HS-5 (cell line): ENCODE results near the gene MSTN.
"Not testable (repeated sequence)": the region's sequence is repeated elsewhere in the genome, so short reads cannot be mapped to it uniquely, and the experiment has no call there.

Experiments
- DNase-seq: peaks from one replicate; pipeline ENCODE4 v3.0.0-alpha.2; 2012; ENCODE audit warnings: low read depth

MSTN gene

GRCh38 chr2:190063624-190064023, 1.1 kb upstream of the MSTN start:
- DNase-seq, result no peak

DNA sequence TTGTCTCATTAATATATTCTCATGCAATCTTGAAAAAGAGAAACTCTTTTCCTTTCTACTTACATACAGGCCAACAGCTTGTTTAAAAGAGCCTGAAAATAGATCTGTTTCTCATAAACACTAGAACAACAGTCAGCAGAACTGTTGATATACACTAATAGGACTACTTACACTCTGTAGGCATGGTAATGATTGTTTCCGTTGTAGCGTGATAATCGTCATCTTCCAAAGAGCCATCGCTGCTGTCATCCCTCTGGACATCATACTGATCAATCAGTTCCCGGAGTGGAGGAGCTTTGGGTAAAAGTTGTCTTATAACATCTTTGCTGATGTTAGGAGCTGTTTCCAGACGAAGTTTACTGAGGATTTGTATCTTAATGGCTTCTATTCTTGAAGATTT, 476 bp downstream of the MSTN start:
- DNase-seq, result no peak

DNA sequence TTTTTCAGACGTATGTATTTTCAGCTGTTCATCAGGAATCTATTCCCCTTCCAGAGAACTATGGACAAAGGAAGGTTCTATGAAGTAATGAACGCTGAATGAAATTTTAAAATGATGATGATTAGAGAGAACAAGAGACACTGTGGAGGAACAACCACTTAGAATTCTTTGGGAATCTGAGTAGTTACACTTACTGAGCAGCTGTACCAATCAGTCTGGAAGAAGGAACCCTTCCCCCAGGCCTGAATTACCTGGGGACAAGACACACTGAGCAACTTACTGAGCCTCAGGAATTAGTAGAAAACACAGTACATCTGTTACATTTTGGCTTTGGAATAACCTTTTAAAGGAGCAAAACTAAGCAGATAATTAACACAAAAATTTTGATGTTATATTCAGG, 1.9 kb downstream of the MSTN start:
- DNase-seq, result no peak

- no peak for DNase-seq
These were observed 2.5 kb downstream of the MSTN start for GRCh38 chr2:190060019-190060418.

DNA sequence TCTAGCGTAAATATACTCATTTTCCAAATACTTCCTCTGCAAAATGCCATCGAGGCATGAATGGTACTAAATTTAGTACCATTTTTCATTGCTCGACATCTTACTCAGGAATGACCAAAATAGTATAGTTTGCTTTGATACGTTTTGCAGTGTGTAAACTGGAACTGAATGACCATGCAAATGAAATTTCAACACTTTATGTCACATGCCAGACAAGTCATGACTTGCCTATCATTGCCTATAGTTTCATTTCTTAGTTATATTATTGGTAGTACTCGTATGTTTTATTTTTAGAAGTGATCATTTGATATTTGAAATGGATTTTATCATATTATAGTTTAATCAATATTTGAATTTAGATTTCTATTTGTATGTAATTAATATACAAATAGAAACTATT, 9.1 kb downstream of the MSTN start:
- no peak for DNase-seq

GRCh38 chr2:190052307-190052706, 10.2 kb downstream of the MSTN start:
- no peak for DNase-seq

GRCh38 chr2:190051223-190051622, 11.3 kb downstream of the MSTN start:
- DNase-seq, result no peak

GRCh38 chr2:190050001-190050400, 12.5 kb downstream of the MSTN start:
- no peak for DNase-seq

DNA sequence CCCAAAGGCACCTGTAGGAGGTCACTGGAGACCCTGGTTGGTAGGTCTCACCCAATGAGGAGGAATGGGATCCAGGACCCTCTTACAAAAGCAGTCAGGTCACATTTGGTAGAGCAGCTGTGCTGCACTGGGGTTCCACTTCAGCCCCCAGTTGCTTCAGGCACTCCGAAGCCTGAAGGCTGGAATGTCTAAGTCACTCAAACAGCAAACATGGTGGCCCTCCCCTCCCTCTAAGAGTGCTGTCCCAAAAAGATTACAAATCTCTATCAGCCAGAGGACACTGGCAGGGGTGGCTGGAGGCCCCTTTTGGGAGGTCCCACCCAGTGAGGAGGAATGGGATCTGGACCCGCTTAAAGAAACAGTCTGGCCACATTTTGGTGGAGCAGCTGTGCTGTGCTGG, 17.7 kb downstream of the MSTN start:
- no peak for DNase-seq

DNA sequence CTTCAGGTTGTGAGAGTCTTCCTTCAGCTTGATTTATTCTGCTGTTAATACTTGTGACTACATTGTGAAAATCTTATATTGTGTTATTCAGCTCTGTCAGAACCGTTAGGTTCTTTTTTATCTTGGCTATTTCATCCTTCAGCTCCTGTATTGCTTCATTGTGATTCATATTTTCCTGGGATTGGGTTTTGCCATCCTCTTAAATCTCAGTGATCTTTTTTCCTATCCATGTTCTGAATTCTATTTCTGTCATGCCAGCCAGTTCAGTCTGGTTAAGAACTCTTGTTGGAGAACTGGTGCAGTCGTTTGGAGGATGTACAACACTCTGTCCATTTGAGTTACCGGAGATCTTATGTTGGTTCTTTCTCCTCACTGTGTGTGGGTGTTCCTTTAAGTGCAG, 19.1 kb downstream of the MSTN start:
- no peak for DNase-seq

DNA sequence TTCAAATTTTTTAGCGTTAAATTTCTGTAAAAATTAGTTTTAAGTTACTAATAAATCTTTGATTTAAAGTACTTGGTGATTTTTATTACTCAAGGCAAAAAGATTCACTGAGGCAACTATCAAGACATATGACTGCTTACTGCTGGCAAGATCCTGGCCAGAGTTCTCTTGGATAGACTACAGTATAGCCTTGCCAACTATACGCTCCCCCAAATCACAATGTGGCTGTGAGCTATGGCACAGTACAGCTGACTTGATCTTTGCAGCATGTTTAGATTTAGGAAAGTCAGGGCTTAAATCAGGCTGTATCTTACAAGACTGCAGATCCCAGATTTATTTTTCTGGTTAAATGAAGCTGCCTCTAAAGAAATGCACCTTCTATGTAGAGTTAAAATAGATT, 26.5 kb downstream of the MSTN start:
- DNase-seq, result no peak

- DNase-seq, result not testable (repeated sequence)
These were observed 28.1 kb downstream of the MSTN start for GRCh38 chr2:190034417-190034816.

GRCh38 chr2:190031969-190032618, 30.4 kb downstream of the MSTN start:
- no peak for DNase-seq

GRCh38 chr2:190023860-190024259, 38.7 kb downstream of the MSTN start:
- no peak for DNase-seq

DNA sequence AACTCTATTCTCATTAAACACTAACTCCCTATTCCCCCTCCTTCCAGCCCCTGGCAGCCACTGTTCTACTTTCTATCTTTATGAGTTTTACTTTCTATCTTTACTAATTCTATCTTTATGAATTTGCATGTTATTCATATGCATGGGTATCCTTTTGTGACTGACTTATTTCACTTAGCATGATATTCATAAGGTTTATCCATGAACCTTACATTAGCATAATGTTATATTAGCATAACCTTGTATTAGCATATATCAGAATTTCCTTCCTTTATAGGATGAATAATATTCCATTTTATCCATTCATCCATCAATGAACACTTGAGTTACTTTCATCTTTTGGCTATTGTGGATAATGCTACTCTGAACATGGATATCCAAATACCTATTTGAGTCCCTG, 41.8 kb downstream of the MSTN start:
- no peak for DNase-seq

DNA sequence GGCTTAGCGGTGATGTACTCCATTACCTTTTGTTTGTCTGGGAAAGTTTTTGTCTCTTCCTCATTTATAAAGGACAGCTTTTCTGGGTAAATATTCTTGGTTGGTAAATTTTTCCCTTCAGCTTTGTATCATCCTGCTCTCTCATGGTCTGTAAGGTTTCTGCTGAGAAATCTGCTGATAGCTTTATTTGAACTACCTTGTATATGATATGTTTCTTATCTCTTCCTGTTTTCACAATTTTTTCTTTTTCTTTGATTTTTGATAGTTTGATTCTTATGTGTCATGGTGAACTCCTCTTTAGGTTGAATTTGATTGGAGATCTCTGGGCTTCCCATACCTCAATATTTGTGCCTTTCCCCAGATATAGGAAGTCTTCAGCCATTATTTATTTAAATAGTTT, 44.7 kb downstream of the MSTN start:
- no peak for DNase-seq

DNA sequence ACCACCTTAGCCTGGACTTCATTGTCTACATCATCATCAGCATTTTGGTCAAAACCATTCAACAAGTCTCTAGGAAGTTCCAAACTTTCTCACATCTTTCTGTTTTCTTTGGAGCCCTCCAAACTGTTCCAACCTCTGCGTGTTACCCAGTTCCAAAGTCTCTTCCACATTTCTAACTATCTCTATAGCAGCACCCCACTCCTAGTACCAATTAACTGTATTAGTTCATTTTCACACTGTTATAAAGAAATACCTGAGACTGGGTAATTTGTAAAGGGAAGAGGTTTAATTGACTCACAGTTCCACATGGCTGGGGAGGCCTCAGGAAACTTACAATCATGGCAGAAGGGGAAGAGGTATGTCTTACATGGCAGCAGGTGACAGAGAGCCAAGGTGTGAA, 46.6 kb downstream of the MSTN start:
- not testable (repeated sequence) for DNase-seq
